RWPE1 (cell line): ENCODE measurements around the gene TSACC.

Experiments
- CTCF ChIA-PET: fragments of 350-600 bp; sonication (Branson Sonifier 250); formaldehyde crosslinking; extraction: SDS; loops from one replicate; lab custom pipeline; 2021; lab: Yijun Ruan, JAX
- POLR2A ChIA-PET: fragments of 400-600 bp; formaldehyde crosslinking; extraction: SDS; loops from one replicate; lab custom pipeline; 2020; ENCODE audit warnings: antibody characterized with exemption; ENCODE audit not compliant: low non-redundant PET; lab: Yijun Ruan, JAX
- DNase-seq: peaks from one replicate; pipeline ENCODE4 v3.0.0; 2012; ENCODE audit warnings: low spot score
- H3K27ac ChIP-seq: fragments of 450-650 bp; 2 replicates; pipeline ENCODE4 v1.5.1; 2017
- TF ChIP-seq, protein P1 (sequence below): fragments of 450-650 bp; conservative IDR thresholded peaks from 2 replicates; pipeline ENCODE4 v1.5.1; 2017; ENCODE audit warnings: low read depth, mild to moderate bottlenecking

The TSACC gene

DNA sequence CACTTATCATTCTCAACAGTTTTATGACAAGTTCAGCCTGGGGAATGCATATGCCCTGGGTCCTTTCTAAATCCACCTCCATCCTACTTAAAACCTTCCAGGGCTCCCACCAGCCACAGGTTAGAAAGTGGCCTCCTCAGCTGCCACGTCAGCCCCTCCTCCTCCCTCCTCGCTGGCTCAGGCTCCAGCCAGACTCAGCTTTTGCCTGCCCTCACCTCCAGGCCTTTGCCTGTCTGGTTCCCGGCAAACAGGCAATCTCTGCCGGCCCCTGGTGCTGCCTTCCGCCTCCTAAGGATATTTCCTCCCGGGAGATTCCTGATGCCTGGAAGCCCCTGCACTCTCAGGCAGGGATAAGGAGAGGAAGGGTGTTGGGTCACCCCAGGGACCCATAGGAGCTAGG, 40.2 kb downstream of the TSACC start:
- no peak for DNase-seq
- CTCF ChIA-PET: interaction anchor here (1.1 to 4.0 kb wide), 2 partner anchors 58 to 67 kb away, joined by 5 to 15 read pairs; no protein-coding TSS in a partner anchor
- POLR2A ChIA-PET: no interaction called here
- no peak overlapping the region for H3K27ac ChIP-seq
- TF ChIP-seq, protein P1, sequence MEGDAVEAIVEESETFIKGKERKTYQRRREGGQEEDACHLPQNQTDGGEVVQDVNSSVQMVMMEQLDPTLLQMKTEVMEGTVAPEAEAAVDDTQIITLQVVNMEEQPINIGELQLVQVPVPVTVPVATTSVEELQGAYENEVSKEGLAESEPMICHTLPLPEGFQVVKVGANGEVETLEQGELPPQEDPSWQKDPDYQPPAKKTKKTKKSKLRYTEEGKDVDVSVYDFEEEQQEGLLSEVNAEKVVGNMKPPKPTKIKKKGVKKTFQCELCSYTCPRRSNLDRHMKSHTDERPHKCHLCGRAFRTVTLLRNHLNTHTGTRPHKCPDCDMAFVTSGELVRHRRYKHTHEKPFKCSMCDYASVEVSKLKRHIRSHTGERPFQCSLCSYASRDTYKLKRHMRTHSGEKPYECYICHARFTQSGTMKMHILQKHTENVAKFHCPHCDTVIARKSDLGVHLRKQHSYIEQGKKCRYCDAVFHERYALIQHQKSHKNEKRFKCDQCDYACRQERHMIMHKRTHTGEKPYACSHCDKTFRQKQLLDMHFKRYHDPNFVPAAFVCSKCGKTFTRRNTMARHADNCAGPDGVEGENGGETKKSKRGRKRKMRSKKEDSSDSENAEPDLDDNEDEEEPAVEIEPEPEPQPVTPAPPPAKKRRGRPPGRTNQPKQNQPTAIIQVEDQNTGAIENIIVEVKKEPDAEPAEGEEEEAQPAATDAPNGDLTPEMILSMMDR: no peak

- no peak overlapping the region for H3K27ac ChIP-seq
- CTCF ChIA-PET: interaction anchor here (0.7 to 4.0 kb wide), 4 partner anchors 48 to 217 kb away, joined by 3 to 15 read pairs (median 4); no protein-coding TSS in a partner anchor
- DNase-seq: no peak
- TF ChIP-seq, protein P1: no peak
- POLR2A ChIA-PET: interaction anchor here (0.6 kb wide), 1 partner anchor 74 kb away, joined by 4 read pairs; no protein-coding TSS in a partner anchor
Measured at GRCh38 chr1:156379420-156380165, 41.3 kb downstream of the TSACC start.

DNA sequence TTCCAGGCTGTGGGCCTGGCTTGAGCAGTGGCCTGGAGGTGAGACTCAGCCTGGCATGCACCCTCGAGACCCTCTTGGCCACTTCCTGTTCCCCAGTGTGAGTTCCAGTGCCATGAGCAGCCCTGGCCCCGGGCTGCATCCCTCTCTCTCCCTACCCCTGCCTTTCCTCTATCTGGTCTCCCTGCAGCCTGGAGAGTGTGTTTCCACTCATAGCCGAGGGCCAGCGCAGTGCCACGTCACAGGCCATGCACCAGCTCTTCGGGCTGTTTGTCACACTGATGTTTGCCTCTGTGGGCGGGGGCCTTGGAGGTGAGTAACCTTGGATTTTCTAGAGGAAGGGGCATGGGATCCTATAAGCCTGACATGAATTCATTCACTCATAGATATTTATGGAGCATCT, 44.2 kb downstream of the TSACC start:
- ChIA-PET CTCF (interaction anchor here (0.6 to 4.9 kb wide), 5 partner anchors 16 to 71 kb away, joined by 3 to 102 read pairs (median 3); no protein-coding TSS in a partner anchor), POLR2A (no interaction called here)
- H3K27ac ChIP-seq: no peak overlapping the region
- no peak for DNase-seq
- TF ChIP-seq, protein P1: no peak

GRCh38 chr1:156383023-156383422, 44.7 kb downstream of the TSACC start:
- no peak overlapping the region for H3K27ac ChIP-seq
- DNase-seq: peak; percentile 63
- CTCF ChIA-PET: interaction anchor here (0.6 to 4.9 kb wide), 6 partner anchors 9 to 70 kb away, joined by 3 to 102 read pairs (median 3); no protein-coding TSS in a partner anchor
- TF ChIP-seq, protein P1: peak; percentile 73
- POLR2A ChIA-PET: no interaction called here

DNA sequence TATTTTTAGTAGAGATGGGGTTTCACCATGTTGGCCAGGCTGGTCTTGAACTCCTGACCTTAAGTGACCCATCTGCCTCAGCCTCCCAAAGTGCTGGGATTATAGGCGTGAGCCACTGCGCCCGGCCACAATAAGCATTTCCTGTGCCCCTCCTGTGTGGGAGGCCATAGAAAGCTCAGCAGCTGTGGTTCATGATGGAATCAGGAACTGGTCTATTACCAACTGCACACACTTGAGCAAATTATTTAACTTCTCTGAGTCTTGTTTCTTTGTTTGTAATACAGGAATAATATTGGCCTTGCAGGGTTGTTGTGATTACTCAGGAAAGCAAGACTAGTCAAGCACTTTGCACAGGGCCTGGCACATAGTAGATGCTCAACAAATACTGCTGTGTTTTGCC, 45.7 kb downstream of the TSACC start:
- no peak for DNase-seq
- POLR2A ChIA-PET: no interaction called here
- TF ChIP-seq, protein P1: no peak
- CTCF ChIA-PET: interaction anchor here (1.1 to 4.9 kb wide), 3 partner anchors 18 to 63 kb away, joined by 3 to 102 read pairs (median 4); no protein-coding TSS in a partner anchor
- H3K27ac ChIP-seq: no peak overlapping the region

GRCh38 chr1:156384658-156385057, 46.3 kb downstream of the TSACC start:
- no peak overlapping the region for H3K27ac ChIP-seq
- TF ChIP-seq, protein P1: no peak
- DNase-seq: no peak
- POLR2A ChIA-PET: no interaction called here
- CTCF ChIA-PET: interaction anchor here (0.6 to 4.9 kb wide), 4 partner anchors 25 to 163 kb away, joined by 3 to 102 read pairs (median 8); no protein-coding TSS in a partner anchor
